Motor neuron (in vitro differentiated cells): ENCODE results near the gene IGSF22. TPM values are rescaled to one million over a fixed set of nuclear protein-coding genes. Genes with fewer than 3 reads are reported as not detected.

Experiments used
- ATAC-seq, 8 experiments: fragments of 200-7000 bp; cut with Tn5 transposase; replicated peaks in 6 of 8; 2 replicates each; pipeline ENCODE4 v1.8.0; 2021; ENCODE audit warnings: mild to moderate bottlenecking in 8 of 8, moderate library complexity in 8 of 8
- H3K27ac ChIP-seq, 2 donors: fragments of 250-450 bp; sonication (Bioruptor Pico); 2 replicates each; pipeline ENCODE4 v1.9.0; 2021; ENCODE audit warnings: antibody characterized with exemption in 2 of 2, mild to moderate bottlenecking in 2 of 2, moderate library complexity in 1 of 2
- H3K4me1 ChIP-seq, 2 donors: fragments of 250-450 bp; sonication (Bioruptor Pico); replicated peaks in 1 of 2; 2 replicates each; pipeline ENCODE4 v1.6.1; 2021; ENCODE audit warnings: antibody characterized with exemption in 2 of 2, mild to moderate bottlenecking in 2 of 2, moderate library complexity in 1 of 2
- H3K4me3 ChIP-seq, 5 donors: fragments of 250-450 bp; sonication (Bioruptor Pico); 2 replicates each; pipeline ENCODE4 v1.9.0; 2021; ENCODE audit warnings: antibody characterized with exemption in 5 of 5, mild to moderate bottlenecking in 5 of 5, moderate library complexity in 4 of 5
- WGBS, 10 experiments: fragments of 450-650 bp; shearing (Covaris generic); methylation state at CpG; one replicate each; pipeline ENCODE4 v1.0.0; 2022; 5-methylcytosine and 5-hydroxymethylcytosine counted together
- in situ Hi-C, 9 experiments: fragments of 400-800 bp; cut with MboI; loops; one replicate each; pipeline ENCODE4 v1.15.0; 2021; ENCODE audit warnings: low sequenced_read_pairs in 9 of 9, low pct_unique_long_range_greater_than_20kb in 2 of 9; ENCODE audit not compliant: unreplicated experiment in 9 of 9
- total RNA-seq, 8 experiments: library from RNA; unstranded; fragments of 300-600 nt; gene quantifications; 2 replicates each; pipeline versions ENCODE4 v1.2.3 to v1.2.4, GENCODE V29; 2022

IGSF22 gene
- total RNA-seq, 8 experiments from 2014 or later = 0.05 to 2.4 (median 0.86) TPM

DNA sequence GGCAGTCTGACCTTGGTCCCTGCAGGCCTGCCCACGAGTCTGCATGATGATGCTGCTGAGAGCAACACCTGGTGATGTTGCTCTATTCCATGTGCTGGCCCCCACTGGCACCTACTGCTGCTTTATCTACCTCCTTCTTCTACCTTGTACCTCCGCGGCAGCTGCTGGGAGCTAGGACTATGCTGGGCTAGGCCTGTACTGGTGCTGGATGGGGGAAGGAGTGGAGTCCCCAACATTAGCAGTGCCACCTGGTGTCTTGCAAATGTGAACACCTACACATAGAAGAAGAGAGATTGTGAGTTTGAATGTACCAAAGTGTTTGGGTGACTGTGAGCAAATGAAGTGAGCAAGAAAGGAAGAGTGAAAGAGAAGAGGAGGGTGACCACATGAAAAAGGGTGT, 35.2 kb upstream of the IGSF22 start:
- H3K4me3 ChIP-seq = no peak overlapping the region
- no peak for ATAC-seq
- in situ Hi-C loops = no loop called here
- H3K27ac ChIP-seq = no peak overlapping the region
- no peaks in the 10 kb centered on the region for H3K4me1 ChIP-seq
- 20 to 100% (median 70%) methylated on average over 1 to 2 of the region's 3 CpGs; no CpG with 5 or more reads in 7 of the 10 experiments for WGBS, 10 experiments

DNA sequence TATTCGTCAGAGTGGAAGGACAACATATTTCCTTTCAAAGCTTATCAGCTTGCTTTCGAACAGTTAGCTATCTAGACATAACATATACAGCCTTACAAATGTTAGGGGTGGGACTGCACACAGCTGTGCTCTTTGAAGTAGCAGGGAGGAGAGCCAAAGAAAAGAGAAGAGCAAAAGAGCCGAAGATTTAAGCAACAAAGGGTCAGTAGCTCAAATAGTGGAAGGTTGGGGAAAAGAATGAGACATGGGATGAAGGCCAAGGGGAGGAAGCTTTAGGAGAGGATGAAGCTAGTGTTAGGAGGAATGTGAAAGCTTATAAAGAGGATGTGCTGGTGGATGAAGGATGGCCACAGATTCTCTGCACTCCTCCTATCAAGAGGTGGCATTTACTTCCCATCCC, 31.8 kb upstream of the IGSF22 start:
- H3K4me3 ChIP-seq = no peak overlapping the region
- no peaks in the 10 kb centered on the region for H3K4me1 ChIP-seq
- in situ Hi-C loops = no loop called here
- 15 to 69% (median 55%) methylated on average over 1 to 3 of the region's 3 CpGs; no CpG with 5 or more reads in 3 of the 10 experiments for WGBS, 10 experiments
- ATAC-seq = peak in 1 of 8 experiments; percentile 70
- H3K27ac ChIP-seq = no peak overlapping the region

DNA sequence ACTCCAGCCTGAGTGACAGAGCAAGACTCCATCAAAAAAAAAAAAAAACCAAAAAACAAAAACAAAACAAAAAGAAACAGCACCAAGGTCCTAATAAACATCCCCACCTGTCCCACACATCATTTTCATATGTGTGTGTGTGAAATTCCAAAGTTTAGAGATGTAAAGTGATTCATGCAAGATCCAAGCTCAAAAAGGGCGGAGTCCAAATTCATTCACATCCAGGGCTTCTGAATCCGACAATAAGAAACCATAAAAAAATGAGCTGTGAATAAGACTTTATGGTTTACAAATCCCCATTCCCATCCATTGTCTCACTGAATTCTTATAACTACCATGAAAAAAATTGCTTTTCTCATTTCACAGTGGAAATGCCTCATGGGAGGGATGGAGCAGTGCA, 30.9 kb upstream of the IGSF22 start:
- in situ Hi-C loops = no loop called here
- Histone ChIP-seq H3K4me3 (no peak overlapping the region), H3K27ac (no peak overlapping the region), H3K4me1 (no peaks in the 10 kb centered on the region)
- peak in 3 of 8 experiments; percentile 57 to 73 (median 72) for ATAC-seq
- WGBS, 10 experiments = 0 to 100% (median 83%) methylated on average over 1 to 2 of the region's 2 CpGs; no CpG with 5 or more reads in 1 of the 10 experiments

DNA sequence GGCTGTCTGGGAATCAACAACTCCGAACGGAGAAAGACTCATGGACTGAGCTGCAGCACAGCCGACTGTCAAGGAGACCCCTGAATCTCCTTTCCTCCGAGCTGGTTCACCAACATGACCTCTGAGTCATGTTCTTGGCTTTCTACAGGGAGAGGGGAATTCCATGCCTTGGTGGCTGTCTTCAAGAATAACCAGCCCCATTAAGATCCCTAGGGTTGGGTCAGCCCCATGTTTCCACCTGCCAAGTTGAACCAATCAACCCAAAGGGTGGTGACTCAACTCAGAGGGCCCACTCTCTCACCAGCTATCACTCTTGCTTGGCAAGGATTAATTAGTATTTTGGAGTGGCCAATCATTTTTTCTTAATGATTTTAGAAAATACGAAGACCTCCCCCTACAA, 28.3 kb upstream of the IGSF22 start:
- H3K27ac ChIP-seq = no peak overlapping the region
- no peak for ATAC-seq
- no peak overlapping the region for H3K4me3 ChIP-seq
- H3K4me1 ChIP-seq = no peaks in the 10 kb centered on the region
- 22 to 100% (median 58%) methylated on average over 1 to 4 of the region's 5 CpGs; no CpG with 5 or more reads in 1 of the 10 experiments for WGBS, 10 experiments
- in situ Hi-C loops = no loop called here

DNA sequence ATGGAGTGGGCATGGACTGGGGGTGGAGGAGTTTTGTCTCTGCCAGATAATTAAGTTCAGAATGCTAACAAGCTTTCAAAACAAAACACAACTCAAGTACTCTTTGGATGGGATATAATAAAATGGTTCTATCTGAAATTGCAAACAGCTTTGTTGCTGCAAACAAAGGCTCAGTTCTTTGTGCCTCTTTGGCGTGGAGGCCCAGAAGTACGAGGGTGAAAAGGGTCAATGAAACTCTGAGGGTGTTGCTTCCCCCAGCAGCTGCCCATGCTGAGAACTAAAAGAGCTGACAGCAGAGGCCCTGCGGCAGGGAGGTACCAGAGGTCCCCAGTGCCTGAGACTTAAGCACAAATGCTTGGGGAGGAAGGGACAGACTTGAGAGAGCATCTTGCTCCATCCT, 26.5 kb upstream of the IGSF22 start:
- H3K27ac ChIP-seq = no peak overlapping the region
- no peak for ATAC-seq
- WGBS, 10 experiments = 0 to 35% (median 10%) methylated on average over 1 to 2 of the region's 3 CpGs; no CpG with 5 or more reads in 6 of the 10 experiments
- in situ Hi-C loops = no loop called here
- H3K4me3 ChIP-seq = no peak overlapping the region
- no peaks in the 10 kb centered on the region for H3K4me1 ChIP-seq

DNA sequence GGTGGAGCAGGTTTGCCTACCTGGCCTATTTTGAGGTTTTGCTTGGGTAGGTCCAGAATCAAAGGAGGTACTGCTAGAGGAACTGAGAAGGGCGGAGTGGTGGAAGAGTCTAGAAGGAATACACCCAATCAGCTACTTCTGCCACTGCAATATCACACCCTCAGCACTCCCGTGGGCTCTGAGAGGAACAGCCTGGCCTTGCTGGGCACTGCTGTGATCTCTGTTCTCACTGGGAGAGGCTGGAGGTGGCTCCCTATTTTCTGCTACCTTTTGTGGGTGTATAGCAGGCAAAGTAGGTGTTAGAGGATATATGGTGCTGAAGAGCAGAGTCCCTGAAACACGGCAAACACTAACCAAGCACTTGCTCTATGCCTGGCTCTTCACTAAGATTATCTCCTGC, 25.0 kb upstream of the IGSF22 start:
- WGBS, 10 experiments = 43 to 100% (median 80%) methylated on average over 1 to 3 of the region's 3 CpGs; no CpG with 5 or more reads in 1 of the 10 experiments
- in situ Hi-C loops = no loop called here
- no peak for ATAC-seq
- Histone ChIP-seq H3K4me1 (no peaks in the 10 kb centered on the region), H3K27ac (no peak overlapping the region), H3K4me3 (no peak overlapping the region)

DNA sequence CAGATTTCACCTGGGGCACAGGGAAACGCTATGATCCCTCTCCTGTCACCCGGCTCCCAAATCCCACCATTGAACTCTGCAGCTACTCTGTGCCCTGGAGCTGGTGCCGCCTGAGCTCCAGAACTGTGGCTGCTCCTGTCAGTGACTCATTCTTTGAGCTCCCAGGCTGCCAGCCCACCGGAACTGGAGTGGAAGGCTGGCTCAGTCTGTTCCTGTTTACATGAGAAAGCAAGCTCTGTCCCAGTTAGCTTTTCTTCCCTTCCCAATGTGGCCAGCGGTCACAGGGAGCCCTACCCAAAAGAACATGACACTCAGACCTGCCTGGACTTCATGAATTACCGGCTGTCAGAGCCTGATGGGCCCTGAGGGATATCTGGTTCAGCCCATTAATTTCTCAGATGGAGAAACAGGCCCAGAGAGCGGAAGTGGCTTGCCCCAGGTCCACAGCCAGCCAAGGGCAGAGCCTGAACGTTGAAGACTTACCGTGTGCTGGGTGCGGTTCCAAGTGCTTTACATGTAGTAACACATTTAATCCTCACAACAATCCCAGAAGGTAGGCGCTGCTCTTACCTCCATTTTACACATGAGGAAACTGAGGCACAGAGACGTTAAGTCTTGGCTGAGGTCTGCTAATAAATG, 23.8 kb upstream of the IGSF22 start:
- ATAC-seq = peak; percentile 44 to 94 (median 80)
- no peak overlapping the region for H3K4me3 ChIP-seq
- no peak overlapping the region for H3K27ac ChIP-seq
- WGBS, 10 experiments = 15 to 83% (median 54%) methylated on average over 2 to 6 of the region's 12 CpGs; no CpG with 5 or more reads in 4 of the 10 experiments
- in situ Hi-C loops = loop anchor here in 2 of 9 experiments (25.0 kb wide), 1 partner anchor 212 kb away; the partner anchor contains the start of gene TSG101 (in 2 of the 2)
- no peaks in the 10 kb centered on the region for H3K4me1 ChIP-seq

DNA sequence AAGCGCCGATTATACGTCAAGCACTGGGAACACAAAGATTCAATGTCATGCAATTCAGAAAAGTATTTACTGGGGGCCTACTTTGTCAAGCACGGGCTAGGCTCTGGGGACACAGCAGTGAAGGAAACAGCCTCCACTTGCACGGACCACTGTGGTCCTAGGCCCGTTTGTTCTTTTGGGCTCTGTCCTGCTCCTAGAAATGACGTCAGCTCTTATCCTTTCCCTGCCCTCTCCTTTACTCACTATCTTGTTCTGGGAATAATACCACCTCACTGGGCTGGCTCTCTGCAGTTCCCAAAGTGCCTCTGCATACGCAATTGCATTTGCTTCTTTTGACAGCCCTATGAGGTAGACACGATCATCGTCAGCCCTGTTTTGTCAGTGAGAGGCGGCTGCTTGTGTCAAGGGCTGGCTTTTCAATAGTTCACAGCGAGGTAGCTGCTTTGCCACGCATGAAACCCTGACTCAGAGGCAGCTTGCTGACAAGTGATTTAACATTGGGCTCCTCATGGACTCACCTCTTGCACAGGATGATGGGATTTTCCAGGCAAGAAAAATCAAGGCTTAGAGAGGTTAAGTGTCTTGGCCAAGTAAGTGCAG, 22.9 kb upstream of the IGSF22 start:
- H3K4me3 ChIP-seq = no peak overlapping the region
- peak in 5 of 8 experiments; percentile 57 to 89 (median 79) for ATAC-seq
- WGBS, 10 experiments = 20 to 94% (median 64%) methylated on average over 1 to 10 of the region's 13 CpGs; no CpG with 5 or more reads in 1 of the 10 experiments
- in situ Hi-C loops = loop anchor here in 2 of 9 experiments (25.0 kb wide), 1 partner anchor 212 kb away; the partner anchor contains the start of gene TSG101 (in 2 of the 2)
- H3K4me1 ChIP-seq = no peaks in the 10 kb centered on the region
- no peak overlapping the region for H3K27ac ChIP-seq

DNA sequence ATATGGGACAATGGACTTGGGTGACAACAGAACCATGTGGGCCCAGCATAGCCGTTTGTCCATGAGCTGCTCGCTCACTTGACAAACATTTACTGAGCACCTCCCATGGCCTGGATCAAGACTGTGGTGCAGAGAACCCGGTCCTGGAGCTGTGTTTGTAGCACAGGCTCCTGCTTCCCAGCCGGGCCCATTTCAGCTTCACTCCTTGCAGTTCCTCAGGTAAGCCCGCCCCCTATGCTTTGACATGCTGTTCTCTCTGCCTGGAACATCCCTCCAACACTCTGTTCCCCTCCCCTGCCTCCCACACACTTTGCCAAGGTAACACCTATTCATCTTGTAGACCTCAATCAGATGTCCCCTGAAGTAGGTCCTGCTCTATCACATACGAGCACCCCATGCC, 19.3 kb upstream of the IGSF22 start:
- in situ Hi-C loops = loop anchor here in 2 of 9 experiments (25.0 kb wide), 1 partner anchor 208 kb away; the partner anchor contains the start of gene TSG101 (in 2 of the 2)
- no peak for ATAC-seq
- 50 to 70% (median 62%) methylated on average over 1 to 5 of the region's 6 CpGs; no CpG with 5 or more reads in 7 of the 10 experiments for WGBS, 10 experiments
- no peak overlapping the region for H3K27ac ChIP-seq
- no peak overlapping the region for H3K4me3 ChIP-seq
- H3K4me1 ChIP-seq = no peaks in the 10 kb centered on the region

DNA sequence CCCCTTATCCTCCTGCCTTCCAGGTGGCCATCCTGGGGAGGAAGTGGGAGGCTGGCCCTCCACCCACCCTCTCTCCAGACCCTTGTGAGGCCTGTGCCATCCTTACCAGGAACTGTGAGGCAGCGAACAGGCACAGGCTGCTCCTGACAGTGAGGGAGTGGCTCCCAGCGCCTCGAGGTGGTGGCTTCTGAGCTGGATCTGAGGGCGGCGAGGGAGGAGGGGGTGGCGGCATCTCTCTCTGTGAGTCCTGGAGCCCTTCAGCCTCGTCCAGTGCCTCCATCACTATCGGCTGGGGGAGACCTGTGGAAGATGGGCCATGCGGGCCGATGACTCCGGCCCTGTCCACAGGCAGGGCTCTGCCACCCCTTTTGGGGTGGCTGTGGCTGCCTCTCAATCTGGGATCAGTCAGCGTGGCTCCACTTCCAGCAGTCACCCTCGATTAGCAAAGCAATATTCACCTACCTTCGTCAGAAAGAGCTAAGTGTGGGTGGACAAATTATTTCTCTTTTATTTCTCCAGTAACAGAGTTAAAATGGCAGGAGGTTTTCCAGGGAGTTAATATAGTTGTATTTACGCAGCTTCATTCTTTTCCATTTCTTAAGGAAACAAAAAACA, 18.0 kb upstream of the IGSF22 start:
- 21 to 83% (median 54%) methylated on average over 1 to 11 of the region's 15 CpGs; no CpG with 5 or more reads in 1 of the 10 experiments for WGBS, 10 experiments
- H3K4me1 ChIP-seq = no peaks in the 10 kb centered on the region
- no peak for ATAC-seq
- in situ Hi-C loops = loop anchor here in 2 of 9 experiments (25.0 kb wide), 1 partner anchor 207 kb away; the partner anchor contains the start of gene TSG101 (in 2 of the 2)
- no peak overlapping the region for H3K4me3 ChIP-seq
- H3K27ac ChIP-seq = no peak overlapping the region

DNA sequence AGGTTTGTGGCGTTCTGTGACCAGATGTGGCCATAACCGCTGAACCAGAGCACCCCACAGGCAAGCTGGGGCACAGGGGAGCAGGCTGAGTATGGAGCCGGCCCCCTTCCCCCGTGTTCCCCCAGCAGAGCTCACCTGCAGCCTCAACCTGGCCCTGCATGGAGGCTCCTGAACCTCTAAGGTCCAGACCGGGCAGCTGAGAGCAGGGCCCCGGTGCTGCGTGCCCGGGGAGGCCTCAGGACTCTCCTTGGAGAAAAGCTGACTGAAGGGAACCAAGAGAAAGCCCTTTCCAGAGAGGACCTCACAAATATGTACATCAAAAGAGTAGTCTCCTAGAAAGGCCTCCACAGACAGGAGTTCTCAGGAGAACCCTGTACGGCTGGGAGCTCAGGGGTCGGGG, 17.4 kb upstream of the IGSF22 start:
- H3K27ac ChIP-seq = no peak overlapping the region
- in situ Hi-C loops = loop anchor here in 2 of 9 experiments (25.0 kb wide), 1 partner anchor 206 kb away; the partner anchor contains the start of gene TSG101 (in 2 of the 2)
- no peak for ATAC-seq
- 0 to 100% (median 48%) methylated on average over 1 to 4 of the region's 10 CpGs; no CpG with 5 or more reads in 4 of the 10 experiments for WGBS, 10 experiments
- H3K4me3 ChIP-seq = no peak overlapping the region
- no peaks in the 10 kb centered on the region for H3K4me1 ChIP-seq

DNA sequence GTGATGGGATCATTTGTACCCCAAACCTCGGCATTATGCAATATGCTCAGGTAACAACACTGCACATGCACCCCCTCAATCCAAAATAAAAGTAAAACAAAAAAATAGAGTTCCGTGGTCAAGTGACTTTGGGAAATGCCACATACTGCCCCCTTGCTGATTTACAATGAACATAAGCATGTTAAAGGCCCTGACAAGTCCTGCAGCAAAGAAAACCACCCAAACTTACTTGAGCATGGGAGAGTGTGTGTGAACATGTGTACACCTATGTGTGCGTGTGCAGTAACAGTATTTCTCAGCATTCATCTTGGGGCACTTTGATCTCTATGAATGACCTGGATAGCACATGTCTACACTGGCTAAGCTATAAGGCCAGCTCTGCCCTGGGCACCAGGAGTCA, 15.8 kb upstream of the IGSF22 start:
- WGBS, 10 experiments = 33 to 94% (median 76%) methylated on average over 1 to 3 of the region's 3 CpGs; no CpG with 5 or more reads in 2 of the 10 experiments

DNA sequence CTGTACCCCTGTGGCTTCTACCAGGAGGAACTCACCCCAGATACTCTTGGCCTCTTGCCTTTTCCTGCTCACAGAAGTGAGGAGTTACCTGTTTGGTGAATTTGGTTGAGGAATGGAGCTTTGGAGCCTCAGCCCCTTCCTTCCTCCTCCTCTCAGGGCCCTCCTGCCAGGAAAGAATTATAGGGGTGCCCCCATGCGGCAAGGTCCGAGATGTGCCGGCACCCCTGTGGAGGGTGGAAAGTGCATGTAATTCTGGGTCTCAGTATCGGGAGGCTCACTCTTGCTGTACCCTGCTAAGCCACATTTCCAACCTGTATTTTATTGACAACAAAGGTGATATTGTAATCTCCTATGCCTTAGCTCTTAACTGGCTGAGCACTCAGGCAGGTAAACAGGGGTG, 13.7 kb upstream of the IGSF22 start:
- 77 to 80% methylated on average over 2 to 3 of the region's 4 CpGs; no CpG with 5 or more reads in 8 of the 10 experiments for WGBS, 10 experiments
- ATAC-seq = no peak
- no peak overlapping the region for H3K4me3 ChIP-seq
- no peak overlapping the region for H3K27ac ChIP-seq
- in situ Hi-C loops = loop anchor here in 2 of 9 experiments (25.0 kb wide), 1 partner anchor 202 kb away; the partner anchor contains the start of gene TSG101 (in 2 of the 2)
- H3K4me1 ChIP-seq = no peaks in the 10 kb centered on the region

More for the DNA sequence above, 15.8 kb upstream of the IGSF22 start:
- ATAC-seq = no peak
- in situ Hi-C loops = loop anchor here in 2 of 9 experiments (25.0 kb wide), 1 partner anchor 204 kb away; the partner anchor contains the start of gene TSG101 (in 2 of the 2)
- no peak overlapping the region for H3K4me3 ChIP-seq
- no peaks in the 10 kb centered on the region for H3K4me1 ChIP-seq
- H3K27ac ChIP-seq = no peak overlapping the region
